Activated naive CD8-positive, alpha-beta T cell treated with anti-CD3 and anti-CD28 coated beads, Interleukin-2, amount 10 ng/mL, durations not matched to agents 7 days and 5 days (primary cell): ENCODE results near the gene KEAP1. TPM values are rescaled to one million over a fixed set of nuclear protein-coding genes. Genes with fewer than 3 reads are reported as not detected.
"Not testable (repeated sequence)": the region's sequence is repeated elsewhere in the genome, so short reads cannot be mapped to it uniquely, and the experiment has no call there.

Experiments used
- ATAC-seq: fragments of 150-1000 bp; cut with Tn5 transposase; one replicate; pipeline ENCODE4 v1.10.0; 2021; ENCODE audit warnings: low read depth, moderate library complexity
- POLR2A ChIA-PET: fragments of 350-600 bp; sonication (Branson Sonifier 250); formaldehyde crosslinking; loops from one replicate; lab custom pipeline; 2021; ENCODE audit warnings: antibody characterized with exemption; lab: Charles Lee
- DNase-seq: peaks from one replicate; pipeline ENCODE4 v3.0.0; 2021
- H3K27ac Mint-ChIP-seq: one replicate; pipeline ENCODE4 v1.8.0; 2022; ENCODE audit warnings: mild to moderate bottlenecking, mixed read lengths
- H3K27me3 Mint-ChIP-seq: one replicate; pipeline ENCODE4 v1.8.0; 2022; ENCODE audit warnings: mild to moderate bottlenecking, moderate library complexity, mixed read lengths
- H3K36me3 Mint-ChIP-seq: one replicate; pipeline ENCODE4 v1.8.0; 2021; ENCODE audit warnings: mild to moderate bottlenecking, mixed read lengths
- H3K4me1 Mint-ChIP-seq: one replicate; pipeline ENCODE4 v1.8.0; 2021; ENCODE audit warnings: mixed read lengths
- H3K4me3 Mint-ChIP-seq: one replicate; pipeline ENCODE4 v1.8.0; 2022; ENCODE audit warnings: mild to moderate bottlenecking, moderate library complexity, mixed read lengths
- H3K9me3 Mint-ChIP-seq: one replicate; pipeline ENCODE4 v1.8.0; 2021; ENCODE audit warnings: mixed read lengths
- total RNA-seq, 2 experiments: library from RNA; stranded (reverse); gene quantifications; one replicate each; pipeline ENCODE4 v1.2.3, GENCODE V29; 2021

Gene KEAP1
- total RNA-seq, 2 experiments from 2014 or later, result 82.2 to 82.7 TPM

DNA sequence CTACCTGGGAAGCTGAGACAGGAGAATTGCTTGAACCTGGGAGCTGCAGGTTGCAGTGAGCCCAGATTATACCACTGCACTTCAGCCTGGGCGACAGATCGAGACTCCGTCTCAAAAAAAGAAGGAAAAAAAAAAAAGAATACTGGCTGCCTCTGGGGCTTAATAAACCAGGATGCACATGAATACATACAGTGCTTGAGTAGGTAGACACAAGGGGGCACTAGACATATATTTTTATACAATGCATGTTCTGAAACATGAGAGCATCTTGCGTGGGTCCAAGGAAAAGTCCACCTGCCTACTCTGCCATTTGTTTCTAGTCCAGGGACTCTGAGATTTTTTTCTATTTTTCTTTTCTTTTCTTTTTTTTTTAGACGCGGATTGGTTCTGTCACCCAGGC lies 31.2 kb downstream of the KEAP1 start:
- POLR2A ChIA-PET, result interaction anchor here (0.5 to 0.7 kb wide), 4 partner anchors 28 to 466 kb away, joined by 3 to 9 read pairs (median 3); no protein-coding TSS in a partner anchor
- no peaks in the 10 kb centered on the region for H3K9me3 Mint-ChIP-seq
- DNase-seq (no peak), ATAC-seq (peak; percentile 59)
- H3K27ac Mint-ChIP-seq, result no peak overlapping the region
- H3K36me3 Mint-ChIP-seq, result peaks cover 6% of the 10 kb centered on the region
- no peak overlapping the region for H3K4me3 Mint-ChIP-seq
- peaks cover 6% of the 10 kb centered on the region for H3K4me1 Mint-ChIP-seq
- H3K27me3 Mint-ChIP-seq, result peaks cover 1% of the 10 kb centered on the region

DNA sequence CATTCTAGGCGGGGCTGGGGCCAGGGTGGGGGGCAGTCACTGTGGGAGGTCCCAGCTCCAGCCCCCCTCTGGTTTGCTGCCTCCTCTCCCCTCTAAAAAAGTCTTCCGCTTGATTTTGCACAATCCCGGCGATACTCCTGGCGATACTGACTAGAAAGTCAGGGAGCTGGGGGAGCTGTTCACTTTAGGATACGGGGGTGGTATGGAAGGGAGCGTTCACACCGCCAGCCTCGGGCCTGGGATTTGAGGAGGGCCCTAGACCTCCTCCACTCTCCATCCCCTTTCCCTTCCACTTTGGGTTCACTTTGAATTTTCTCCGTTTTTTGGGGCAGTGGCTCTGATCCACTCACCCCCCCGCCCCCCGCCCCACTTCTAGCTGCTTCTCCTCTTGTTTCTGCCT lies 35.0 kb downstream of the KEAP1 start:
- H3K27ac Mint-ChIP-seq, result no peak overlapping the region
- DNase-seq (no peak), ATAC-seq (no peak)
- H3K4me3 Mint-ChIP-seq, result no peak overlapping the region
- peaks cover 3% of the 10 kb centered on the region for H3K4me1 Mint-ChIP-seq
- POLR2A ChIA-PET, result interaction anchor here (0.5 kb wide), 1 partner anchor 64 kb away, joined by 3 read pairs; no protein-coding TSS in a partner anchor
- H3K9me3 Mint-ChIP-seq, result no peaks in the 10 kb centered on the region
- peaks cover 10% of the 10 kb centered on the region for H3K36me3 Mint-ChIP-seq
- H3K27me3 Mint-ChIP-seq, result no peaks in the 10 kb centered on the region

- no peaks in the 10 kb centered on the region for H3K9me3 Mint-ChIP-seq
- H3K27me3 Mint-ChIP-seq, result no peaks in the 10 kb centered on the region
- H3K4me1 Mint-ChIP-seq, result peaks cover 5% of the 10 kb centered on the region
- no peak overlapping the region for H3K27ac Mint-ChIP-seq
- no peak for ATAC-seq
- POLR2A ChIA-PET, result no interaction called here
- no peak overlapping the region for H3K4me3 Mint-ChIP-seq
- no peak for DNase-seq
- H3K36me3 Mint-ChIP-seq, result peaks cover 16% of the 10 kb centered on the region
Measured at GRCh38 chr19:10467104-10467706, 36.0 kb downstream of the KEAP1 start.

GRCh38 chr19:10464456-10464855 lies 38.7 kb downstream of the KEAP1 start:
- H3K27me3 Mint-ChIP-seq, result no peaks in the 10 kb centered on the region
- ATAC-seq, result no peak
- peaks cover 9% of the 10 kb centered on the region for H3K4me1 Mint-ChIP-seq
- H3K27ac Mint-ChIP-seq, result no peak overlapping the region
- no peak overlapping the region for H3K4me3 Mint-ChIP-seq
- H3K36me3 Mint-ChIP-seq, result peaks cover 23% of the 10 kb centered on the region
- no peak for DNase-seq
- POLR2A ChIA-PET, result no interaction called here
- no peaks in the 10 kb centered on the region for H3K9me3 Mint-ChIP-seq

DNA sequence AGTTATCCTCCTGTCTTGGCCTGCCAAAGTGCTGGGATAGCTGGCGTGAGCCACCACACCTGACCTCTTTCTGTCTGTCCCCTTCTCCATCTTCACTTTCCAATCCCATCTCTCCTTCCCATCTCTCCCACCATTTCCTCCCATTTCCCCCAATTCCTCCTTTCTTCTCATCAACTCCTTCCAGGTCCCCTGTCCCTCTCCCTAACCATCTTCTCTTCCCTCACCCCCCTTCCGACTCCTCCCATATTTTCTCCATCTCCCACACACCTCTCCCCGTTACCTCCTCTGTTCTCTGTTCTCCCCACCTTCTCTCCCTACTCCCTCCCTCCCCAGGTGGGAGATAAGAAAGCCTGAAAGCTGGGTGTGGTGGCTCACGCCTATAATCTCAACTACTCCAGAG lies 40.6 kb downstream of the KEAP1 start:
- no peaks in the 10 kb centered on the region for H3K27me3 Mint-ChIP-seq
- no peak for ATAC-seq
- peak overlapping the region; percentile 32 for H3K27ac Mint-ChIP-seq
- no peak for DNase-seq
- H3K4me3 Mint-ChIP-seq, result no peak overlapping the region
- no peaks in the 10 kb centered on the region for H3K9me3 Mint-ChIP-seq
- POLR2A ChIA-PET, result interaction anchor here (0.5 kb wide), 1 partner anchor 672 kb away, joined by 4 read pairs; no protein-coding TSS in a partner anchor
- H3K4me1 Mint-ChIP-seq, result peaks cover 8% of the 10 kb centered on the region
- H3K36me3 Mint-ChIP-seq, result peaks cover 18% of the 10 kb centered on the region

GRCh38 chr19:10462042-10462441 lies 41.1 kb downstream of the KEAP1 start:
- not testable (repeated sequence) for ATAC-seq, H3K4me1 Mint-ChIP-seq, H3K9me3 Mint-ChIP-seq, H3K27me3 Mint-ChIP-seq, H3K27ac Mint-ChIP-seq, H3K4me3 Mint-ChIP-seq, DNase-seq
- POLR2A ChIA-PET, result interaction anchor here (0.5 kb wide), 1 partner anchor 671 kb away, joined by 4 read pairs; no protein-coding TSS in a partner anchor
- peaks cover 18% of the 10 kb centered on the region for H3K36me3 Mint-ChIP-seq

DNA sequence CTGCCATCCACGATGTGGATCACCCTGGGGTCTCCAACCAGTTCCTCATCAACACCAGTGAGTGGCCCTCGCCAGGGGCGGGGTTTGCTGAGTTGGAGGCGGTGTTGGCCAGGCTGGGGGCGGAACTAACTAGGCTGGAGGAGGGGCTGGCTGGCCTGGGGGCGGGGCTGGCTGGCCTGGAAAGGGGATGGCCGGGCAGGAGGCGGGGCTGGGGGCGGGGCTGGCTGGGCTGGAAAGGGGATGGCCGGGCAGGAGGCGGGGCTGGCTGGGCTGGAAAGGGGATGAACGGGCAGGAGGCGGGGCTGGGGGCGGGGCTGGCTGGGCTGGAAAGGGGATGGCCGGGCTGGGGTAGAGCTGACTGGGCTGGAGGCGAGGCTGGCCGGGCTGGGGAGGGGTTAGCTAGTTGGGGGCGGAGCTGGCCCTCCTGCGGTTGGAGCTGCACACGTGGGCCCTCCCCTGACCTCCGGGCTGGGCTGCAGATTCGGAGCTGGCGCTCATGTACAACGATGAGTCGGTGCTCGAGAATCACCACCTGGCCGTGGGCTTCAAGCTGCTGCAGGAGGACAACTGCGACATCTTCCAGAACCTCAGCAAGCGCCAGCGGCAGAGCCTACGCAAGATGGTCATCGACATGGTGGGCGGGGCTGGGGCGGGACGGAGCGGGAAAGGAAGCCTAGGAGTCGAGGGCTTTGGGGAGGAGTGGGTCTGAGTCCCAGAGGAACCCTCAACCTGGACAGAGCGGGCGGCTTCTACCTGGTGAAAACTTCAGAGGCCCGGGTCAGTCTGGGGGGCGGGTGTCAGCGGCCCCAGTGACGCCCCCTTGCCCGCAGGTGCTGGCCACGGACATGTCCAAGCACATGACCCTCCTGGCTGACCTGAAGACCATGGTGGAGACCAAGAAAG lies 41.9 kb downstream of the KEAP1 start:
- no peaks in the 10 kb centered on the region for H3K27me3 Mint-ChIP-seq
- POLR2A ChIA-PET, result interaction anchor here (0.6 kb wide), 1 partner anchor 194 kb away, joined by 3 read pairs; no protein-coding TSS in a partner anchor
- H3K27ac Mint-ChIP-seq, result no peak overlapping the region
- ATAC-seq (peak; percentile 91), DNase-seq (peak; percentile 89)
- H3K4me3 Mint-ChIP-seq, result peak overlapping the region; percentile 35
- H3K4me1 Mint-ChIP-seq, result peaks cover 8% of the 10 kb centered on the region
- H3K9me3 Mint-ChIP-seq, result no peaks in the 10 kb centered on the region
- peaks cover 13% of the 10 kb centered on the region for H3K36me3 Mint-ChIP-seq

GRCh38 chr19:10460714-10461046 lies 42.5 kb downstream of the KEAP1 start:
- Mint-ChIP-seq H3K36me3 (peaks cover 15% of the 10 kb centered on the region), H3K4me1 (peaks cover 8% of the 10 kb centered on the region), H3K4me3 (peak overlapping the region; percentile 35), H3K9me3 (no peaks in the 10 kb centered on the region), H3K27me3 (no peaks in the 10 kb centered on the region), H3K27ac (no peak overlapping the region)
- POLR2A ChIA-PET, result no interaction called here
- no peak for DNase-seq
- ATAC-seq, result no peak

DNA sequence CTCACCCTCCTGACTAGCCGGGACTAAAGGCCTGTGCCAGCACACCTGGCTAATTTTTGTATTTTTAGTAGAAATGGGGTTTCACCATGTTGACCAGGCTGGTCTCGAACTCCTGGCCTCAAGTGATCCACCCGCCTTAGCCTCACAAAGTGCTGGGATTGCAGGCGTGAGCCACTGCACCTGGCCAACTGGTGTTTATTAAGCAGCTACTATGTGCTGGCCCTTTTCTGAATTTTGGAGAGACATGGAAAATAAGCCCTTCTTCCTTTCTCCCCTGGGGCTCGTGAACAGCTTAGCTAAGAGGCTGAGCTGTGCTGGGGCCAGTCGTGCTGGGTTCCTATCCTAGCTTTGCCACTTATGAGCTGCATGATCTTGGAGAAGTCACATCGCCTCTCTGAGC lies 44.4 kb downstream of the KEAP1 start:
- POLR2A ChIA-PET, result interaction anchor here (0.6 kb wide), 2 partner anchors 55 to 378 kb away, joined by 3 to 7 read pairs; no protein-coding TSS in a partner anchor
- H3K4me3 Mint-ChIP-seq, DNase-seq, H3K4me1 Mint-ChIP-seq, H3K9me3 Mint-ChIP-seq, H3K27me3 Mint-ChIP-seq, H3K27ac Mint-ChIP-seq, ATAC-seq: not testable (repeated sequence)
- H3K36me3 Mint-ChIP-seq, result peaks cover 18% of the 10 kb centered on the region

- Mint-ChIP-seq H3K27ac (no peak overlapping the region), H3K27me3 (no peaks in the 10 kb centered on the region), H3K9me3 (no peaks in the 10 kb centered on the region), H3K36me3 (peaks cover 13% of the 10 kb centered on the region), H3K4me3 (no peak overlapping the region), H3K4me1 (peaks cover 18% of the 10 kb centered on the region)
- DNase-seq (no peak), ATAC-seq (no peak)
- POLR2A ChIA-PET, result no interaction called here
Measured at GRCh38 chr19:10454267-10454666, 48.9 kb downstream of the KEAP1 start.

DNA sequence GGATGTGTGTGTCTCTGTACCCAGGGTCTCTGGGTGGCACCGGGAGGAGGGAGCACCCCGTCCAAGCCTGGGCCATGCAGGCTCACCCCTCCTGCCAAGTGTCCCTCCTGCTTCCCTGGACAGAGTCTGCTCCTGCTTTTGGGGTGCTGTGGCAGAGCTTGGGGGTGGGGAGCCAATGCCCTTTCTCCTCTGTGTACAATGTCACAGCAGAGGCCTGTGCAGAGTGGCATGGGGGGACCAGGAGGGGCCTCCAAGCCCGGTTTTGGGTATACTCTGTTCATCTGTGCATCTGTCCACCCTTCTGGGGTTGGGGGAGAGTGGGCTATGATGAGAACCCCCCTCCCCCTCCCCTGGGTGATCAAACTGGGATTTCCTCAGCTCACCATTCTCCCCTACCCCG lies 49.3 kb downstream of the KEAP1 start:
- H3K4me3 Mint-ChIP-seq, result no peak overlapping the region
- no peaks in the 10 kb centered on the region for H3K9me3 Mint-ChIP-seq
- no peak for ATAC-seq
- POLR2A ChIA-PET, result no interaction called here
- peaks cover 13% of the 10 kb centered on the region for H3K36me3 Mint-ChIP-seq
- H3K27me3 Mint-ChIP-seq, result no peaks in the 10 kb centered on the region
- peaks cover 18% of the 10 kb centered on the region for H3K4me1 Mint-ChIP-seq
- DNase-seq, result no peak
- no peak overlapping the region for H3K27ac Mint-ChIP-seq

GRCh38 chr19:10452726-10453618 lies 50.2 kb downstream of the KEAP1 start:
- no peaks in the 10 kb centered on the region for H3K9me3 Mint-ChIP-seq

More at GRCh38 chr19:10452726-10453618, 50.2 kb downstream of the KEAP1 start:
- Mint-ChIP-seq H3K4me3 (no peak overlapping the region), H3K36me3 (peaks cover 17% of the 10 kb centered on the region), H3K27me3 (no peaks in the 10 kb centered on the region), H3K4me1 (peaks cover 21% of the 10 kb centered on the region), H3K27ac (no peak overlapping the region)
- ATAC-seq (no peak), DNase-seq (no peak)
- POLR2A ChIA-PET, result no interaction called here
